Progenitor cell of endocrine pancreas (in vitro differentiated cells): ENCODE results near the gene KCTD4. TPM values are rescaled to one million over a fixed set of nuclear protein-coding genes. Genes with fewer than 3 reads are reported as not detected.
"Not testable (repeated sequence)": the region's sequence is repeated elsewhere in the genome, so short reads cannot be mapped to it uniquely, and the experiment has no call there.

ENCODE experiments used
- DNase-seq: peaks from one replicate; pipeline ENCODE4 v3.0.0; 2021; ENCODE audit warnings: low spot score; ENCODE audit not compliant: unreplicated experiment
- H3K27ac Mint-ChIP-seq: 2 replicates; pipeline ENCODE4 v1.8.0; 2021; ENCODE audit warnings: mild to moderate bottlenecking, moderate library complexity, mixed read lengths
- H3K27me3 Mint-ChIP-seq: 2 replicates; pipeline ENCODE4 v1.8.0; 2021; ENCODE audit warnings: mixed read lengths
- H3K36me3 Mint-ChIP-seq: 2 replicates; pipeline ENCODE4 v1.8.0; 2022; ENCODE audit warnings: mixed read lengths; ENCODE audit not compliant: insufficient read depth
- H3K4me1 Mint-ChIP-seq: 2 replicates; pipeline ENCODE4 v1.8.0; 2021; ENCODE audit warnings: low read depth, mixed read lengths
- H3K4me3 Mint-ChIP-seq: 2 replicates; pipeline ENCODE4 v1.8.0; 2021; ENCODE audit warnings: low read depth, mild to moderate bottlenecking, moderate library complexity, mixed read lengths
- H3K9me3 Mint-ChIP-seq: 2 replicates; pipeline ENCODE4 v1.8.0; 2021; ENCODE audit warnings: low read depth, mixed read lengths
- CTCF ChIP-seq: fragments of 200-600 bp; sonication (generic); IDR thresholded peaks from one replicate; pipeline ENCODE4 v1.5.0; 2021; ENCODE audit warnings: antibody characterized with exemption, mild to moderate bottlenecking; ENCODE audit not compliant: unreplicated experiment
- long read RNA-seq: library from polyadenylated mRNA; unstranded; transcript quantifications from one replicate; pipeline ENCODE4 v2.0.0, GENCODE V29; 2020
- total RNA-seq: library from RNA; stranded (reverse); gene quantifications from 2 replicates; pipeline ENCODE4 v1.2.1, GENCODE V29; 2021

Gene KCTD4
- total RNA-seq: not detected in 2 replicates
- long read RNA-seq: 0 reads

DNA sequence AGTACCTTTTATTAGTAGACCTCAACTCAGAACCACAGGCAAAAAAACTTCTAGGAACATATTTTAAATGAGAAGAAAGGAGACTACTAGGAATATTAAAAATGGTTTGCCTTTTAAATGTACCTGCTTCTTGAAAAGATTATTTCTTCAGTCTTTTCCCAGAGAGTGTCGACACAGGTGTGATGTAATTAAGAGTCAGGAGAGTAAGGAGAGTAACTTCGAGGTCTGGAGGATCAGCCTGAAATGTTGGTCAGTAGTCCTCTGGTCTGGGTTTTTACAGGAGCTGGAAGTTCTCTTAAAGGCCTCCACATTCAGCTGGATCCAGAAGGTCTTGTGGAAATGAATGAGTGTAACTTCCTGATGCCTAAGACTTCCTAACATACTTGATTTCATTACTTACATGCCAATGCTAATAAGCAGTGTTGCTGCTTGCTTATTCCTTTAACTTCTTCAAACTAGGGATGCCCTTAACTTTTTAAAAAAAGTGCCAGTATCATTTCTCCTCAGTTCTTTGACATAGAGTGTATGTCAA lies at the start of gene KCTD4:
Gene KCTD4 (minus strand): TSS at position 345 of the 532 bp plus-strand sequence. CDS start 6,478 bp downstream, outside the sequence.
- Mint-ChIP-seq H3K9me3 (no peaks in the 10 kb centered on the region), H3K36me3 (peaks cover 4% of the 10 kb centered on the region), H3K4me1 (peaks cover 2% of the 10 kb centered on the region), H3K27me3 (no peaks in the 10 kb centered on the region), H3K27ac (no peak within 1 kb of the TSS), H3K4me3 (no peak within 1 kb of the TSS)
- no peak for TF ChIP-seq CTCF
- DNase-seq: no peak

GRCh38 chr13:45249662-45250061 lies 48.8 kb upstream of the KCTD4 start:
- H3K27ac Mint-ChIP-seq: no peak overlapping the region
- H3K4me3 Mint-ChIP-seq: no peak overlapping the region
- no peaks in the 10 kb centered on the region for H3K9me3 Mint-ChIP-seq
- TF ChIP-seq CTCF: no peak
- DNase-seq: no peak
- no peaks in the 10 kb centered on the region for H3K27me3 Mint-ChIP-seq
- H3K36me3 Mint-ChIP-seq: peaks cover 6% of the 10 kb centered on the region
- H3K4me1 Mint-ChIP-seq: peaks cover 7% of the 10 kb centered on the region

- not testable (repeated sequence) for DNase-seq, H3K4me1 Mint-ChIP-seq, H3K27ac Mint-ChIP-seq, H3K9me3 Mint-ChIP-seq, H3K4me3 Mint-ChIP-seq, H3K27me3 Mint-ChIP-seq, H3K36me3 Mint-ChIP-seq
These were observed 43.9 kb upstream of the KCTD4 start for GRCh38 chr13:45244736-45245135.

DNA sequence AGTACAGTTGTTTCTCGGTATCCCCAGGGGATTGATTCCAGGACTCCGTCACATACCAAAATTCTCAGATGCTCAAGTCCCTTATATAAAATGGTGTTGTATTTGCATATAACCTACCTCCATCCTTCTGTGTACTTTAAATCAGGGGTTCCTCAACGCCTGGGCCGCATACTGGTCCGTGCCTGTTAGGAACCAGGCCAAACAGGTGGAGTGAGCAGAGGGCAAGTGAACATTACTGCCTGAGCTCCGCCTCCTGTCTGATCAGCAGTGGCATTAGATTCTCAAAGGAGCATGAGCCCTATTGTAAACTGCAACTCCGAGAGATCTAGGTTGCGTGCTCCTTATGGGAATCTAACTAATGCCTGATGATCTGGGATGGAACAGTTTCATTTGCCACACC lies 42.2 kb upstream of the KCTD4 start:
- no peak for DNase-seq
- Mint-ChIP-seq H3K36me3 (peaks cover 2% of the 10 kb centered on the region), H3K27me3 (no peaks in the 10 kb centered on the region), H3K4me3 (no peak overlapping the region), H3K27ac (no peak overlapping the region), H3K9me3 (no peaks in the 10 kb centered on the region), H3K4me1 (no peaks in the 10 kb centered on the region)
- TF ChIP-seq CTCF: no peak

DNA sequence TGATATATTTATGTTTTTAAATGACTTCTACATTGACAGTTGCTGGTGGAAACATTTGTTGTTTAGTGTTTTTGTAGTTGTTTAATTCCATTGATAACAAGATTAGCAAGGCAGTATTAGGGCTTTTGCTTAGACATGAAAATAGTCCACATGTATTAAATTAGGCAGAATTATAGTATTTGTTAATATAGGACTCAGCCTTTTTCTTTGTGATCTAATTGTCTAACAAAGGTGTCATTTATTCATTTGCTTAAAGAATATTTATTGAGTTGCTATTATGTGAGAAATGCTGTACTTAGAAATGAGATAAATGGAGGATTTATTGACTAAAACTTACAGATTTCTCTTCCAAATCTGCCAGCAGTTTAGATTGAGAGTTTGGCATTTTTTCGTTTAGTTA lies 41.7 kb upstream of the KCTD4 start:
- H3K36me3 Mint-ChIP-seq: peaks cover 2% of the 10 kb centered on the region
- H3K9me3 Mint-ChIP-seq: no peaks in the 10 kb centered on the region
- H3K27me3 Mint-ChIP-seq: no peaks in the 10 kb centered on the region
- TF ChIP-seq CTCF: no peak
- H3K4me1 Mint-ChIP-seq: no peaks in the 10 kb centered on the region
- DNase-seq: no peak
- no peak overlapping the region for H3K27ac Mint-ChIP-seq
- no peak overlapping the region for H3K4me3 Mint-ChIP-seq

DNA sequence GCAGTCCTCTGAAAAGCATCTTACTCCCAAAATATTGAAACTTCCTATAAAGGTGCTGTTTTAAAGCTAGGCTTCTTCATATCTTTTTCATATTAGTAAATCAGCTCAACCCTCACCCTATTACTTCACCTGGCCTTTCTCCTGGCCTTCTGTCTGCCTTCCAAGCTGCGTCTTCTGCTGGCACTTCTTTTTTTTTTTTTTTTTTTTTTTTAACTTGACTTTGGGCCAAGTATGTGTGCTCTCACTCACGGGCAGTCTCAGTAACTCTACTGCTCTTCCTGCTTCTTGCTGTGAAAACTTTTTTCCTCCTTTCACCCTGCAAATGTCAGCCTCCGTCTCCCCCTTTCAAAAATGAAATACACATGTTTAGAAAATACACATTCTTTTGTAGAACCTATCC lies 41.2 kb upstream of the KCTD4 start:
- TF ChIP-seq CTCF: no peak
- Mint-ChIP-seq H3K36me3 (peaks cover 2% of the 10 kb centered on the region), H3K27me3 (no peaks in the 10 kb centered on the region), H3K4me1 (no peaks in the 10 kb centered on the region), H3K27ac (peak overlapping the region; percentile 8), H3K4me3 (no peak overlapping the region), H3K9me3 (no peaks in the 10 kb centered on the region)
- DNase-seq: no peak
